GM12865 (cell line): ENCODE data around the gene AMOTL2.

Experiments used
- DNase-seq: peaks from one replicate; pipeline ENCODE4 v3.0.0; 2010; ENCODE audit warnings: low read depth
- H3K4me3 ChIP-seq: 2 replicates; pipeline ENCODE4 v1.5.1; 2011; ENCODE audit warnings: mild to moderate bottlenecking, low read depth, low read length, control low read depth
- CTCF ChIP-seq: IDR thresholded peaks from 2 replicates; pipeline ENCODE4 v1.5.1; 2011; ENCODE audit warnings: low read length, control low read depth, low read depth, inconsistent platforms; ENCODE audit not compliant: insufficient read depth; ENCODE audit errors: missing control alignments

AMOTL2 gene

GRCh38 chr3:134374105-134374790 is at the start of gene AMOTL2:
TSS of gene AMOTL2 (minus strand) at chr3:134374447. CDS start at chr3:134371433, 3,014 bp downstream.
- H3K4me3 ChIP-seq, result no peak within 1 kb of the TSS; the same call in 1 of the 2 replicates
- TF ChIP-seq CTCF, result no peak
- DNase-seq, result no peak

- H3K4me3 ChIP-seq, result no peak overlapping the region
- DNase-seq, result no peak
- TF ChIP-seq CTCF, result no peak
Measured at GRCh38 chr3:134423153-134423552, 48.9 kb upstream of the AMOTL2 start.

- no peak for TF ChIP-seq CTCF
- DNase-seq, result no peak
- no peak overlapping the region for H3K4me3 ChIP-seq
Measured at GRCh38 chr3:134419960-134420321, 45.7 kb upstream of the AMOTL2 start.

- no peak for TF ChIP-seq CTCF
- DNase-seq, result no peak
- H3K4me3 ChIP-seq, result no peak overlapping the region
Measured at GRCh38 chr3:134419214-134419959, 45.1 kb upstream of the AMOTL2 start.

- no peak for DNase-seq
- no peak for TF ChIP-seq CTCF
- H3K4me3 ChIP-seq, result no peak overlapping the region
Measured at GRCh38 chr3:134409041-134409440, 34.8 kb upstream of the AMOTL2 start.

GRCh38 chr3:134407239-134407625 is 33.0 kb upstream of the AMOTL2 start:
- no peak for TF ChIP-seq CTCF
- DNase-seq, result no peak
- H3K4me3 ChIP-seq, result no peak overlapping the region
